BJ (cell line): Measurements from ENCODE around the gene NDRG4. TPM values are rescaled to one million over a fixed set of nuclear protein-coding genes. Genes with fewer than 3 reads are reported as not detected.

Experiments
- CTCF ChIA-PET: fragments of 350-600 bp; formaldehyde crosslinking; extraction: SDS; loops from one replicate; lab custom pipeline; 2021; ENCODE audit warnings: antibody characterized with exemption, inconsistent platforms; lab: Yijun Ruan, JAX
- POLR2A ChIA-PET: fragments of 300-600 bp; sonication (Branson Sonifier 250); formaldehyde crosslinking; extraction: SDS; loops from one replicate; lab custom pipeline; 2021; ENCODE audit warnings: antibody characterized with exemption; lab: Charles Lee
- DNase-seq: peaks from one replicate; pipeline ENCODE4 v3.0.0-alpha.2; 2011; ENCODE audit warnings: low read depth
- H3K27me3 ChIP-seq: 2 replicates; pipeline ENCODE4 v1.6.0; 2011; ENCODE audit warnings: low read length; ENCODE audit not compliant: control insufficient read depth, insufficient read depth
- H3K36me3 ChIP-seq: 2 replicates; pipeline ENCODE4 v1.5.1; 2011; ENCODE audit warnings: low read length; ENCODE audit not compliant: control insufficient read depth, insufficient read depth
- H3K4me3 ChIP-seq: 2 replicates; pipeline ENCODE4 v1.5.1; 2011; ENCODE audit warnings: low read depth, mild to moderate bottlenecking, control low read depth, low read length
- CTCF ChIP-seq: IDR thresholded peaks from 2 replicates; pipeline ENCODE4 v1.5.1; 2011; ENCODE audit warnings: low read depth, mild to moderate bottlenecking, control low read depth, inconsistent platforms, low read length, moderate library complexity; ENCODE audit not compliant: insufficient read depth
- polyA plus RNA-seq: library from polyadenylated mRNA; depleted of rRNA; stranded (reverse); fragments of >200 nt; gene quantifications from 2 replicates; pipeline ENCODE4 v1.2.3, GENCODE V29; 2011

Gene NDRG4
- polyA plus RNA-seq, 1 experiment = 20.7 TPM

- CTCF ChIA-PET = interaction anchor here (0.7 to 5.5 kb wide), 20 partner anchors 9 to 240 kb away, joined by 3 to 30 read pairs (median 5); partner anchors contain the start of genes NDRG4 and SLC38A7
- no peaks in the 10 kb centered on the region for H3K36me3 ChIP-seq
- no peak for DNase-seq
- peak; percentile 79 for TF ChIP-seq CTCF
- POLR2A ChIA-PET = no interaction called here
- no peak overlapping the region for H3K4me3 ChIP-seq
- H3K27me3 ChIP-seq = no peaks in the 10 kb centered on the region
Measured at GRCh38 chr16:58511933-58512815, 12.2 kb downstream of the NDRG4 start.

- H3K4me3 ChIP-seq = no peak overlapping the region
- no peak for TF ChIP-seq CTCF
- peaks cover 5% of the 10 kb centered on the region; the same call in 1 of the 2 replicates for H3K36me3 ChIP-seq
- DNase-seq = no peak
- ChIA-PET POLR2A (no interaction called here), CTCF (interaction anchor here (0.9 to 5.5 kb wide), 6 partner anchors 8 to 242 kb away, joined by 3 to 30 read pairs (median 4); no protein-coding TSS in a partner anchor)
- no peaks in the 10 kb centered on the region for H3K27me3 ChIP-seq
Measured at GRCh38 chr16:58513874-58514273, 13.9 kb downstream of the NDRG4 start.

GRCh38 chr16:58515125-58515870, 15.4 kb downstream of the NDRG4 start, which contains the start of gene SETD6:
Gene SETD6, plus strand, starts transcription at chr16:58515517. Its CDS starts 21 bp downstream, at chr16:58515538.
- POLR2A ChIA-PET = interaction anchor here (0.6 kb wide), 2 partner anchors 134 to 699 kb away, joined by 3 to 7 read pairs; no protein-coding TSS in a partner anchor
- peak; percentile 41 for DNase-seq
- H3K36me3 ChIP-seq = peaks cover 12% of the 10 kb centered on the region
- H3K4me3 ChIP-seq = peak within 1 kb of the TSS; percentile 56
- CTCF ChIA-PET = interaction anchor here (1.6 to 5.5 kb wide), 3 partner anchors 124 to 146 kb away, joined by 4 to 30 read pairs (median 8); no protein-coding TSS in a partner anchor
- peak; percentile 28 for TF ChIP-seq CTCF
- H3K27me3 ChIP-seq = no peaks in the 10 kb centered on the region

GRCh38 chr16:58515871-58516767, 16.2 kb downstream of the NDRG4 start:
- Histone ChIP-seq H3K27me3 (no peaks in the 10 kb centered on the region), H3K36me3 (peaks cover 16% of the 10 kb centered on the region), H3K4me3 (peak overlapping the region; percentile 56)
- ChIA-PET CTCF (interaction anchor here (0.6 to 5.5 kb wide), 3 partner anchors 8 to 146 kb away, joined by 3 to 30 read pairs (median 3); no protein-coding TSS in a partner anchor), POLR2A (no interaction called here)
- DNase-seq = no peak
- TF ChIP-seq CTCF = no peak
